Measurements from ENCODE around the gene BRD7. TPM values are rescaled to one million over a fixed set of nuclear protein-coding genes. Genes with fewer than 3 reads are reported as not detected.

The BRD7 gene
- total and polyA plus RNA-seq, 2 of the 13 experiments (the other 11 are each of a cell fraction or from before 2014, with no cell fraction given) = 82.3 to 149 TPM

- peaks cover 60% of the 10 kb centered on the region for H3K4me1 ChIP-seq (ENCODE audit: insufficient read depth, low read length)
Observed at GRCh38 chr16:50306287-50306686, 62.5 kb downstream of the BRD7 start.

DNA sequence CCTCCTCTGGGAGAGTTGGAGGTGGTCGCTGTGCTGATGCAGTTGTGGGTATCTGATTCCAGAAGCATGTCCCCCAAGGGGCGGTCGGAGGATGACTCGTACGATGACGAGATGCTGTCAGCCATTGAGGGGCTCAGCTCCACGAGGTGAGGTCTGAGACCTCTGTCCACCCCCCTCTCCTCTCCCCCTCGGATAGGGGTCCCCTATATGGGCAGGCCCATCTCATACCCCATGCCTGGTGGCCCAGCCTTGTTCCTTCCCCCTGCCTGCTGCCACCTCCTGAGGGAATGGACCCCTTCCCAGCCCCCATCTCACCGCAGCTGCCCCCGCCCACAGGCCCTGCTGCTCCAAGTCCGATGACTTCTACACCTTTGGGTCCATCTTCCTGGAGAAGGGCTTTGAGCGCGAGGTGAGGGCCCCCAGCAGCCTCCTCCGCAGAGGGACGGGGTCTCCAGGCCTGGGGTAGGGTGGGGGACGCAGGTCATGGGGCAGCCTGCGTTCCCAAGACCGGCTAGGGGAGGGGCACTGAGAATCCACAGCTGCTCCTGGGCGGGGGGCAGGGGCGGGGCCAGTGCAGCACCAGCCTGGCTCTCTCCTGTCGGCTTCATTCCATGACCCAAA, 63.2 kb downstream of the BRD7 start:
- intact Hi-C loops (cut with micrococcal nuclease; ENCODE audit: unreplicated experiment) = no loop called here
- CTCF ChIA-PET (ENCODE audit: low intra/inter-chr PET ratio, low total read pairs) = no interaction called here

More at GRCh38 chr16:50306287-50306686, 62.5 kb downstream of the BRD7 start:
- H3K9ac ChIP-seq (ENCODE audit: insufficient read depth, low read depth, low read length) = no peak overlapping the region
- in situ Hi-C loops (cut with HindIII; ENCODE audit: extremely low pct_ligation_motif_present, low pct_unique_long_range_greater_than_20kb) = no loop called here
- CTCF ChIA-PET (ENCODE audit: low intra/inter-chr PET ratio, low total read pairs) = no interaction called here
- no peak overlapping the region for H2AFZ ChIP-seq (ENCODE audit: low read length)
- POLR2A ChIA-PET = interaction anchor here (1.3 kb wide), 1 partner anchor 9 kb away, joined by 6 read pairs; no protein-coding TSS in a partner anchor
- no peak overlapping the region for H3K4me3 ChIP-seq (replicated peaks in 1 of 3; ENCODE audit: insufficient read depth in 1 of 3, low read depth in 2 of 3, low read length in 3 of 3)
- H3K27me3 ChIP-seq (ENCODE audit: control insufficient read depth in 1 of 2, insufficient read depth in 2 of 2, low read length in 2 of 2) = peaks cover 0 to 24% of the 10 kb centered on the region in 2 experiments; a peak in 2 of 5 replicates
- H3K79me2 ChIP-seq (ENCODE audit: insufficient read depth, low read length) = no peaks in the 10 kb centered on the region
- no peaks in the 10 kb centered on the region for H3K36me3 ChIP-seq (replicated peaks in 1 of 2; ENCODE audit: control insufficient read depth in 1 of 2, insufficient read depth in 2 of 2, low read length in 2 of 2)
- H3K9me3 ChIP-seq (ENCODE audit: low read length) = no peaks in the 10 kb centered on the region
- WGBS (ENCODE audit: low lambda C conversion rate) = 48% methylated on average over 6 of the region's 9 CpGs
- no peak for FAIRE-seq
- H4K20me1 ChIP-seq (ENCODE audit: insufficient read depth, low read length) = no peaks in the 10 kb centered on the region
- ATAC-seq = no peak
- no peak for DNase-seq (ENCODE audit: low spot score)
- no peak overlapping the region for H3K4me2 ChIP-seq (ENCODE audit: low read depth, low read length)
- 0 out of 2 replicates have a peak, but pooled peaks have one; percentile 20 for TF ChIP-seq FOXO4 (CRISPR knock-in tag; conservative IDR thresholded peaks at IDR 0.05)
- TF ChIP-seq ZNF33B (CRISPR knock-in tag; IDR thresholded peaks at IDR 0.05) = no peak
- TF ChIP-seq ZNF124 (CRISPR knock-in tag; IDR thresholded peaks at IDR 0.05) = no peak
- no peak for TF ChIP-seq ZSCAN12 (CRISPR knock-in tag; IDR thresholded peaks at IDR 0.05)
- no peak overlapping the region for H3K27ac ChIP-seq (ENCODE audit: extremely low read length, insufficient read depth, low read length)
- intact Hi-C loops (cut with micrococcal nuclease; ENCODE audit: unreplicated experiment) = no loop called here
- BruUV-seq (replicated peaks) = no TSS peak

More for the DNA sequence above, 63.2 kb downstream of the BRD7 start:
- no peak for ATAC-seq
- Histone ChIP-seq H4K20me1 (ENCODE audit: insufficient read depth, low read length) (no peaks in the 10 kb centered on the region), H3K4me2 (ENCODE audit: low read depth, low read length) (no peak overlapping the region), H3K4me1 (ENCODE audit: insufficient read depth, low read length) (peaks cover 57% of the 10 kb centered on the region), H3K79me2 (ENCODE audit: insufficient read depth, low read length) (no peaks in the 10 kb centered on the region), H3K27me3 (ENCODE audit: control insufficient read depth in 1 of 2, insufficient read depth in 2 of 2, low read length in 2 of 2) (peaks cover 0 to 24% of the 10 kb centered on the region in 2 experiments; a peak in 2 of 5 replicates), H3K4me3 (replicated peaks in 1 of 3; ENCODE audit: insufficient read depth in 1 of 3, low read depth in 2 of 3, low read length in 3 of 3) (no peak overlapping the region), H2AFZ (ENCODE audit: low read length) (no peak overlapping the region), H3K9me3 (ENCODE audit: low read length) (no peaks in the 10 kb centered on the region), H3K9ac (ENCODE audit: insufficient read depth, low read depth, low read length) (no peak overlapping the region), H3K36me3 (replicated peaks in 1 of 2; ENCODE audit: control insufficient read depth in 1 of 2, insufficient read depth in 2 of 2, low read length in 2 of 2) (no peaks in the 10 kb centered on the region), H3K27ac (ENCODE audit: extremely low read length, insufficient read depth, low read length) (no peak overlapping the region)
- TF ChIP-seq ZNF333 (CRISPR knock-in tag; IDR thresholded peaks at IDR 0.05; ENCODE audit: borderline replicate concordance) = no peak
- TF ChIP-seq HMGXB4 (CRISPR knock-in tag; IDR thresholded peaks at IDR 0.05; ENCODE audit: borderline replicate concordance in 1 of 2, low read depth in 1 of 2) = no peak
- no TSS peak for BruUV-seq (replicated peaks)
- 74% methylated on average over 18 of the region's 21 CpGs for WGBS (ENCODE audit: low lambda C conversion rate)
- in situ Hi-C loops (cut with HindIII; ENCODE audit: extremely low pct_ligation_motif_present, low pct_unique_long_range_greater_than_20kb) = no loop called here
- no peak for DNase-seq (ENCODE audit: low spot score)
- no peak for FAIRE-seq
- POLR2A ChIA-PET = no interaction called here

All from HepG2 (cell line).